ENCODE data around the gene CST7.

Gene CST7

GRCh38 chr20:24962510-24962909 lies 13.4 kb downstream of the CST7 start:
- Histone ChIP-seq H3K27ac (ENCODE audit: low read depth, low read length) (no peak overlapping the region), H3K9me3 (ENCODE audit: control insufficient read depth, insufficient read depth, low read length) (no peaks in the 10 kb centered on the region), H3F3A (ENCODE audit: control insufficient read depth, insufficient read depth) (no peaks in the 10 kb centered on the region), H3K9me2 (replicated peaks; ENCODE audit: control insufficient read depth, low read length) (no peaks in the 10 kb centered on the region), H3K79me2 (ENCODE audit: control insufficient read depth, low read length) (no peaks in the 10 kb centered on the region), H3K4me2 (ENCODE audit: low read length) (no peak overlapping the region), H4K20me1 (ENCODE audit: control insufficient read depth, insufficient read depth, low read depth, low read length) (no peaks in the 10 kb centered on the region), H3K4me1 (ENCODE audit: control insufficient read depth, low read length) (no peaks in the 10 kb centered on the region), H3K27me3 (ENCODE audit: control insufficient read depth, low read length) (no peaks in the 10 kb centered on the region), H3K36me3 (ENCODE audit: control insufficient read depth, low read length) (peaks cover 35% of the 10 kb centered on the region), H3K4me3 (ENCODE audit: low read length) (no peak overlapping the region)
- TF ChIP-seq EZH2phosphoT487 (IDR thresholded peaks at IDR 0.05; ENCODE audit: borderline replicate concordance, low read length) (no peak), CTCF (IDR thresholded peaks at IDR 0.05; ENCODE audit: low read depth, low read length, poor library complexity, severe bottlenecking) (no peak)

GRCh38 chr20:24963672-24964505 lies 14.8 kb downstream of the CST7 start:
- no peak overlapping the region for H3K27ac ChIP-seq (ENCODE audit: low read depth, low read length)
- no peak for TF ChIP-seq EZH2phosphoT487 (IDR thresholded peaks at IDR 0.05; ENCODE audit: borderline replicate concordance, low read length)
- no peaks in the 10 kb centered on the region for H3K9me3 ChIP-seq (ENCODE audit: control insufficient read depth, insufficient read depth, low read length)
- H3K4me1 ChIP-seq (ENCODE audit: control insufficient read depth, low read length): no peaks in the 10 kb centered on the region
- H3K27me3 ChIP-seq (ENCODE audit: control insufficient read depth, low read length): no peaks in the 10 kb centered on the region
- no peak overlapping the region for H3K4me2 ChIP-seq (ENCODE audit: low read length)
- no peak overlapping the region for H3K4me3 ChIP-seq (ENCODE audit: low read length)
- H4K20me1 ChIP-seq (ENCODE audit: control insufficient read depth, insufficient read depth, low read depth, low read length): no peaks in the 10 kb centered on the region
- no peaks in the 10 kb centered on the region for H3K9me2 ChIP-seq (replicated peaks; ENCODE audit: control insufficient read depth, low read length)
- H3F3A ChIP-seq (ENCODE audit: control insufficient read depth, insufficient read depth): no peaks in the 10 kb centered on the region
- H3K79me2 ChIP-seq (ENCODE audit: control insufficient read depth, low read length): no peaks in the 10 kb centered on the region
- H3K36me3 ChIP-seq (ENCODE audit: control insufficient read depth, low read length): peaks cover 45% of the 10 kb centered on the region

- no peak overlapping the region for H3K4me2 ChIP-seq (ENCODE audit: low read length)
- no peaks in the 10 kb centered on the region for H3F3A ChIP-seq (ENCODE audit: control insufficient read depth, insufficient read depth)
- no peaks in the 10 kb centered on the region for H3K79me2 ChIP-seq (ENCODE audit: control insufficient read depth, low read length)
- no peak overlapping the region for H3K4me3 ChIP-seq (ENCODE audit: low read length)
- H4K20me1 ChIP-seq (ENCODE audit: control insufficient read depth, insufficient read depth, low read depth, low read length): no peaks in the 10 kb centered on the region
- H3K9me3 ChIP-seq (ENCODE audit: control insufficient read depth, insufficient read depth, low read length): no peaks in the 10 kb centered on the region
- no peak for TF ChIP-seq EZH2phosphoT487 (IDR thresholded peaks at IDR 0.05; ENCODE audit: borderline replicate concordance, low read length)
- no peak for TF ChIP-seq CTCF (IDR thresholded peaks at IDR 0.05; ENCODE audit: low read depth, low read length, poor library complexity, severe bottlenecking)
- no peaks in the 10 kb centered on the region for H3K27me3 ChIP-seq (ENCODE audit: control insufficient read depth, low read length)
- H3K4me1 ChIP-seq (ENCODE audit: control insufficient read depth, low read length): no peaks in the 10 kb centered on the region
- no peak overlapping the region for H3K27ac ChIP-seq (ENCODE audit: low read depth, low read length)
- no peaks in the 10 kb centered on the region for H3K9me2 ChIP-seq (replicated peaks; ENCODE audit: control insufficient read depth, low read length)
- peaks cover 51% of the 10 kb centered on the region for H3K36me3 ChIP-seq (ENCODE audit: control insufficient read depth, low read length)
Observed at GRCh38 chr20:24964506-24964840, 15.4 kb downstream of the CST7 start.

- Histone ChIP-seq H3K4me2 (ENCODE audit: low read length) (no peak overlapping the region), H3K4me3 (ENCODE audit: low read length) (no peak overlapping the region), H3K27me3 (ENCODE audit: control insufficient read depth, low read length) (no peaks in the 10 kb centered on the region), H4K20me1 (ENCODE audit: control insufficient read depth, insufficient read depth, low read depth, low read length) (no peaks in the 10 kb centered on the region), H3K9me3 (ENCODE audit: control insufficient read depth, insufficient read depth, low read length) (no peaks in the 10 kb centered on the region), H3K79me2 (ENCODE audit: control insufficient read depth, low read length) (no peaks in the 10 kb centered on the region), H3K9me2 (replicated peaks; ENCODE audit: control insufficient read depth, low read length) (no peaks in the 10 kb centered on the region), H3F3A (ENCODE audit: control insufficient read depth, insufficient read depth) (no peaks in the 10 kb centered on the region), H3K4me1 (ENCODE audit: control insufficient read depth, low read length) (no peaks in the 10 kb centered on the region), H3K36me3 (ENCODE audit: control insufficient read depth, low read length) (peaks cover 54% of the 10 kb centered on the region), H3K27ac (ENCODE audit: low read depth, low read length) (no peak overlapping the region)
- no peak for TF ChIP-seq CTCF (IDR thresholded peaks at IDR 0.05; ENCODE audit: low read depth, low read length, poor library complexity, severe bottlenecking)
- TF ChIP-seq EZH2phosphoT487 (IDR thresholded peaks at IDR 0.05; ENCODE audit: borderline replicate concordance, low read length): no peak
Observed at GRCh38 chr20:24965065-24965919, 16.2 kb downstream of the CST7 start.
